GM18508 (cell line): ENCODE measurements around the gene EHD3.
A peak's percentile ranks its signal among the peaks of the same experiment; 100 is the strongest.

ENCODE experiments used
- ATAC-seq: cut with Tn5 transposase; IDR thresholded peaks from one replicate; pipeline ENCODE4 v1.9.1; 2021; ENCODE audit warnings: moderate number of reproducible peaks; ENCODE audit not compliant: insufficient read depth, unreplicated experiment

The EHD3 gene

GRCh38 chr2:31212659-31213600 is 21.0 kb upstream of the EHD3 start:
- no peak for ATAC-seq

DNA sequence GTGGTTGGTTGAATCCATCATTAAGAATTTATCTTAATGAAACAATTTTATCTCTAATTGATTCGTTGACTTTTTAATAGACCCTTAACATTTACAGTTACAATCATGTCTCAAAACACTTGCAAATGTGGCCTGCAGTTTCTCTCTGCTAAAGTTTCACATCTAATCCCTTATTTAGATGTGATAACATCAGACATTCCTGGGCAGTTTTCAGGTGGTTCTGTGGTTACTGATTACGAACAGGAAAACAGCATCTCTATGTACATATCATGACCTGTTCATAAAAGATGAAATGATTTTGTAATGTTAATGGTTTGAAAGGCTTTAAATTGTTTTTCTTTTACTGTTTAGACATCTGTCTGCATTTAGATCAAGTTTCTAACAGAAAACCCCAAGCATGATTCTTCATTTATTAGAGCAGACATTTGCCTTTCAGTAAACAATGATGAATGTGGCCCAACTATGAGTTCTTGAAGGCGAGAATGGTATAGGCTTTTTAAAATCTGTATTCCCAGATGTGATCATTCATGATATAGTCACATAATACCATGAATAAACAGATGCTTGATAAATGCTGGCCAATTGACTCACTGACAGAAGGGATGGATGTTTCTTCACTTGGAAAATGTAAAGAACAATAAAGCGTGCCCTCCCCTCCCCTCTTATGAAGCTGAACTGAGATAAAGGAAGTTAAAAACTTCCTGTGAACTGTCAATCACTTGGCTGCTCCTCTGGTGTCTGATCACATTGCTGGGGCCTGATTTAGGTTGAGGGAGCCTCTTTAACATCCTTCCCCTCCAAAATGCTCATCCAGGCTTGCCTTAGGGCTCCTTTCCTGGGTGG is 20.1 kb upstream of the EHD3 start:
- ATAC-seq: no peak

DNA sequence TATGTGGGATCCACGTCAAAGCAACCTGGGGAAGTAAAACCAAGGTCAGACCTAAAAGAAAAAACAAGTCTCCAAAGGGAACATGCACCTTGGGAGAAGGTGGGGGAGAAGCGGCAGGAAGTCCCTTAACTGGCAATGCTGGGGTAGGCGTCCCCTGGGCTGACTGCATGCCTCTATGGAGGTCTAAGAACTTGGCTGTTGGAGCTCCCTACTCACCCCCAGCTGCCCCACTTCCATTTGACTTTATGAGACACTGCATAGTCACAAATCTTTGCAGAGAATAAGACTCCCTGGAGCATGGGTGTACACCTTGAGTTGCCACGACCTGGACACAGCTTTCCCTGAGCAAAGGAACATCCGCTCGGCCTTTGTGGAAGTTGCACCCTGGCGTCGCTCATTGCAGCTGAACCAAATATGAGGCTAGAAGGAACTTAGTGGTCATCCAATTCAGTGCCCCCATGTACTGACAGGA is 19.5 kb upstream of the EHD3 start:
- no peak for ATAC-seq

GRCh38 chr2:31216734-31217133 is 17.2 kb upstream of the EHD3 start:
- ATAC-seq: no peak

DNA sequence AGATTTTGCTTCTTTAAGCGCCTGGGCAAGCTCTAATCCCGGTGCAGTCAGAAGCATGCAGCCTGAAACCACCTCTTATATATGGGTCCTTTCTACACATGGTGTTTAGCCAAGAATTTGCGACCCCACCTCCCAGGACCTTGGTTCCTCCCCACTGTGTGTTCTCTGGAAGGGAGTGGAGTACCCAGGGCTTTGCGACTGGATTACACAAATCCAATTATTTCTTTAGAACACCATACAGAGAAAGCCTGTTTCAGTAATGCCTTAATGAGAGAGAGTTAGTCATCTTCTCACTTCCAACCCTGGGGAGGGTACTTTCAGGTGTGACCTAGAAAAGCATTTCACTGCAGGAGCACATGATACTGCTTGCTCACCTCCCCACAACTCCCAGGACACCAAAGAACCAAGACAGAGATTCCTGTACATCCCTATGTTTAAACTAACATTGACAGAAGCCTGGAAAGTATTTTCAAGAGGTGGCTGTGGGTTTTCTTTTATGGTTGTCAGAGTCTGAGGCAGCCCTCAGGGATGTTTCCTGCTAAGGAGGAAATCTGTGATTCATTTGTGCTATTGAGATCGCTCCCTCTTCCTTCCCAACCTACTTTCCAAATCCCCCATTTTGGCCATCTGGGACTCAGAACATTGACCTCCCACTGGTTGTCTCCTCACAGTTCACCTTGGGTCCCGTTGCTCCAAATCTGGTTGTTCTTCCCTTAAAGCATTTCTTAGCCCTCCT is 16.3 kb upstream of the EHD3 start, which contains the start of gene CAPN14:
CAPN14 (minus strand) TSS at position 51 of the 736 bp plus-strand sequence. CDS start 12,068 bp downstream, outside the sequence.
- no peak for ATAC-seq

DNA sequence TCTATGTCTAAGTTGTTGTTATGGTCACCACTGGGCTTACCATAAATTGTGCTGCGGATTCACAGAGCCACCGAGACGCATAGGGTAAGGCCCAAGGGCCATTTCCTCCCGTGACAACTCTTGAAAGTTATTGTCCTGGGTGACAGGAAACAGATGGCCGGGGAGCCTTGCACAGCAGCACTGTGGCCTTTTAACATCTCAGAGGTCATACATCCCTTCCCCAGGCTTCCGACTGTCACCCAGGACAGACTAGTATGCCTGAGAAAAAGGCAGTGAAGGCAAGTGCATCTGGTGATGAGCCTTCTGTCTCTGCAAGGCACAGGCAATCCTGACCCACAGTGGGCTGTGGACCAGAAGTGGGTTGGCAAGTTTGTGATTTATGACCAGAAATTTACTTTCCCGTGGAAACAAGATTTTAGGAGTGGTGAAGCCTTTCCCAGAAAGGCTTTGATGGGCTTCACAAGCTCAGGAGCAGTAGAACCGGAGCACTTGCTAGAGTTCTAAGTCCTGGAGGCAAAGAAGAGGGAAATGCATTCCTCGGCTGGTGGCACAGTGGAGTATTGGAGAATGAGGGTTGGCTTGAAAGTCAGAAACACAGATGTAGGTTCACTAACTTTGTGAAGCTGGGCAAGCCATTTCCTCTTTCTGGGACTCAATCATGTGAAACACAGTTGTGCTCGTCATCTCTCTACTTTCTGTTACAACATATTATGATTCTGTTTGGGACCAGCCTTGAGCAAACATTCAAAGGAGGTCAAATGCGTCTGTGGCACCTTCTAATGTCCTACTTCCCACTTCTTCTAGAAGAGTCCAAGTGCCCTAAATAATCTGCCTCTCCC is 14.6 kb upstream of the EHD3 start:
- ATAC-seq: peak; percentile 77

DNA sequence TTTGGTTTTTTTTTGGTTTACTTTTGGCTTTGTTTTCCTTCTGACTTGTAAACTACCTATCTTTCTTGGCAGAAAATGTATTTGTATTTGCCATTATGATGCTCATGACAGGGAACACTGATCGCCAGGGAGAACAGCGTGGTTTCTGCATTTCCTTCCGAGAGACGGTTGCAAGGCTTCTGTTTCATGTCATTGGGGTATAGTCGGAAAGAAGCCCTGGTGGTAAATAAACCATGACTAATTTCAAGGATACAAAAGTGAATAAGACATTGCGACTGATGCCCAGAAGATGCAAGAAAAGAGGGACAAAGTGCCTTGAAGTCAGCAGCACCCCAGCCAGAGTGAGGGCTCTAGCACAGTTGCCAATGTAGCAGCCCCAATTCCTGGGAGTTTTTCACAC is 12.4 kb upstream of the EHD3 start:
- no peak for ATAC-seq

- no peak for ATAC-seq
These were observed 11.9 kb upstream of the EHD3 start for GRCh38 chr2:31222071-31222470.

- no peak for ATAC-seq
These were observed 10.9 kb upstream of the EHD3 start for GRCh38 chr2:31223026-31223425.

DNA sequence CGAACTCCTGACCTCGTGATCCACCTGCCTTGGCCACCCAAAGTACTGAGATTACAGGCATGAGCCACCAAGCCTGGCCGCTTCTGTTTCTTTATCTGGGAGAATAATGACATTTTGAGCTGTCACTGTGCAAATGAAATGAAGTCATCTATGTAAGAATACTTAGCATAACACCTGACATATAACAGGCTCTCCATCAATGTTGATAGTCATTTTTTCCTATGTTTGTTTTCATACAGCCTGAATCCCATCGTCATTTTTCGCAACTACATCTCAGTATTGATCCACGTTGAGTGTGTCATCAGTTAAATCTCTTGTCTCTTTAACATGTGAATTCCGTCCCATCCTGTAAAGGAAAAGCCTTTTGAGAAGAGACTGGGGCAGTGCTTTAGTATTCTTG is 10.2 kb upstream of the EHD3 start:
- no peak for ATAC-seq

- ATAC-seq: no peak
These were observed 7.7 kb upstream of the EHD3 start for GRCh38 chr2:31226266-31226665.

DNA sequence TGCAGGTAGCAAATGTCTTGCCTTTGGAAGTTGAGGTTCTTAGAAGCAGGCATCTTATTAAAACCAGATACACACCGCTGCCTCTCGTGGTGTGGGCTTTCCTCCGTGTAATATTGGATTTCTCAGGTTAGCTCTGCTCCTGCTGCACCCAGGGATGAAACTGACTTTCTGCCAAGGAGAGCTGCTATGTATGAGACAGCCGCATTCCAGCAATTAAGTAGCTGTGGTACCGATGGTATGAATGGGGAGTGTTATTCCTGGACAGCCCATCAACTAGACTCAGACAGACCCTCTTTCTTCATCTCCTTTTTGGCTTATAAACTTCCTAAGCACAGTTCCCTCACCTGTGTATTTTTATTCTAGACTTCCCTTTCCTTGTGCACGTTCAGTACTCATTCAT is 6.8 kb upstream of the EHD3 start:
- no peak for ATAC-seq

DNA sequence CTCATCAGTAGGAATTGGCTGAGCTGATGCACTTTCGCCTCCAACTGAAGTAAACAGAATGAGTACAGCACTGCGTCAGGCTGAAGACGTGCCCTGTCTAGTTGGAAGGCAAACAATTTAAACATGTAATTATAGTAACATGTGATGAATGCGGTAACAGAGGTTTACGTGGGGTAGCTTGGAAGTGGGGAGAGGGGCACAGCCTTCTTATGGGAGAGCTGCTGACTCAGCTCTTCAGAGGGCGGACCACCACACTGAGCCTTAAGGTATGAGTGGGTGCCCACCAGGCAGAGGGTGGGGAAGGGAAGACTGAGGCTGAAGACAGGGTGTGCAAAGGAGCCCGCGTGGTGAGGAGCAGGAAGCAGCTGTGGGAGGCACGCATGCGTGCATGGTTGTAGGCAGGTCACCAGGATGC is 6.2 kb upstream of the EHD3 start:
- no peak for ATAC-seq

DNA sequence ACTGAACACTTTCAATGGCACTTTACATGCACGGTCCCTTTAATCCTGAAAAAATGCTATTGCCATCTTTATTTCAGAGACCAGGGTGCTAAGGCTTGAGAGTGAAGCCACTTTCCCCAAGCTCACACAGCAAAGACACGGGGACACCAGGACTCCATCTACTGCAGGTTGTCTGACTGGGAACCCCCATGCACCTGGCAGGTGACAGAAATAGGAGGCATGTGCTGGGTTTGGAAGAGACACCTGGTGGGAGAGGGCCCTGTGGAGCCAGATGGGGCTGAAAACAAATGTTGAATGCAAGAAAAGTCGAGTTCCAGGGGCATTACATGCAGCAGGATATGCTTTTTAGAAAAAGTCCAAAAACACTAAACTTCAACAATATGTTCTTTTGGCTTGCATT is 5.2 kb upstream of the EHD3 start:
- no peak for ATAC-seq

- no peak for ATAC-seq
These were observed 3.2 kb upstream of the EHD3 start for GRCh38 chr2:31230751-31231150.

DNA sequence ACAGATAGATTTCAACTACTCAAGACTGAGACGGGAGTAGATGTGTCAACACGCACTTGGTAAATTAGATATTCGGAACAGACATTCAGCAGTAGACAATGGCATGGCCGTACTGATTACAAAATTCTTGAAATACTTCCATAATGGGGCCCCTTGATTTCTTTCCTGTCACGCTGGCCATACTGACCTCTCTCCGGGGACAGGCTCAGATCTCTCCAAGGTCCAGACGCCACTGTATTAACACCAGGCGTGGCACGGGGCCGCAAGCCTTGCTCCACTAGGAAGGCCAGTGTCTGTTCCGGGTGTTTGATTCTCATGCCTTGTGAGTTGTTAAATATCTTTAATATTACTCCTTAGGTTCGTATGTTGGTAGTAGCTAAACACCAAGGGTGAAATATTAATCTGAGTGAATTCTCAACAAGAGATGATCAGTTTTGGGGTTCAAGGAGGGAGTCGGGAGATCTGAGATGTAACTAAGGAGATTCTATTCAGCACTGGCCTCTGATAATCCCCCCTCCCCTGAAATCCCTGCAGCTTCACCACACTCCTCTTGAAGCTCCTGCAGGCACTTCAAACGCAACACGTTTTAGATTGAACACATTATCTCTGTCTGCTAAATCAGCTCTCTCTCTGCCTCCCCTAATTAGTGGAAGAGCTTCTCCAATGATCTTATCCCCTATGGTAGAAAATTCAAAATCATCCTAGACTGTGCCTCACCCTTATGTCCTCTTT is 2.2 kb upstream of the EHD3 start:
- no peak for ATAC-seq

GRCh38 chr2:31232586-31232985 is 1.4 kb upstream of the EHD3 start:
- no peak for ATAC-seq

DNA sequence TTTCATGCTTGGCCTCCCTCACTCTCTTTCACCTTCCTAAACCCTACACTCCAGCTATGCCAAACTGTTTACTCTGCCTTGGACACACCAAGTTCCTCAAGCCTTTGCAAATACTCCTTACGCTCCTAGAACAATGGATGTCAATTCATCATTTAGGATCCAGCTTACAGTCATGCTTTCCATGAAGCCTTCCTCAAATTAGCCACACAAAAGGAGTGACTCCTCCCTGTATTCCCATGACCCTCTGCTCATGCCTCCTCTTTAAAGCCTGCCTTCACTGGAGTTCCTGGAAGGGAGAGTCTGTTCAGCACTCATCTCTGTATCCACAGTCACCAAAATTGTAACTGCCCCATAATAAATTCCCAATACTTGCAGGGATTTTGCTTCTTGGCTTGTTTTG is 721 bp upstream of the EHD3 start:
- no peak for ATAC-seq
